WTC11 (cell line): ENCODE results near the gene NPTX1.

Experiments
- ATF1 ChIP-seq: sonication (generic); formaldehyde crosslinking; IDR thresholded peaks from 2 replicates; pipeline ENCODE4 v1.8.1; 2023; ENCODE audit warnings: mild to moderate bottlenecking, moderate library complexity, missing genetic modification reagents
- ATF2 ChIP-seq: sonication (generic); formaldehyde crosslinking; IDR thresholded peaks from 2 replicates; pipeline ENCODE4 v1.8.1; 2022; ENCODE audit warnings: low read depth, missing genetic modification reagents, borderline replicate concordance
- CBFB ChIP-seq: sonication (generic); formaldehyde crosslinking; IDR thresholded peaks from 2 replicates; pipeline ENCODE4 v1.8.1; 2022; ENCODE audit warnings: mild to moderate bottlenecking, low read depth, missing genetic modification reagents
- CTCF ChIP-seq: fragments of 200-600 bp; IDR thresholded peaks from 2 replicates; pipeline ENCODE4 v1.8.0; 2022; ENCODE audit warnings: antibody characterized with exemption
- JUN ChIP-seq: sonication (generic); formaldehyde crosslinking; IDR thresholded peaks from 2 replicates; pipeline ENCODE4 v1.8.0; 2023; ENCODE audit warnings: mild to moderate bottlenecking, missing genetic modification reagents
- MAX ChIP-seq: sonication (generic); formaldehyde crosslinking; IDR thresholded peaks from 2 replicates; pipeline ENCODE4 v1.8.0; 2022; ENCODE audit warnings: mild to moderate bottlenecking, missing genetic modification reagents
- PREB ChIP-seq: sonication (generic); formaldehyde crosslinking; IDR thresholded peaks from 2 replicates; pipeline ENCODE4 v1.8.1; 2022; ENCODE audit warnings: mild to moderate bottlenecking, missing genetic modification reagents, moderate library complexity, borderline replicate concordance
- TEAD1 ChIP-seq: sonication (generic); formaldehyde crosslinking; IDR thresholded peaks from 2 replicates; pipeline ENCODE4 v1.8.0; 2022; ENCODE audit warnings: mild to moderate bottlenecking, missing genetic modification reagents
- TP53 ChIP-seq: sonication (generic); formaldehyde crosslinking; IDR thresholded peaks from 2 replicates; pipeline ENCODE4 v1.8.1; 2023; ENCODE audit warnings: mild to moderate bottlenecking, missing genetic modification reagents

GRCh38 chr17:80421381-80422090, 54.9 kb downstream of the NPTX1 start:
- TF ChIP-seq CTCF (no peak), ATF2 (CRISPR knock-in tag) (no peak), TP53 (CRISPR knock-in tag) (no peak), JUN (CRISPR knock-in tag) (no peak), MAX (CRISPR knock-in tag) (no peak), CBFB (CRISPR knock-in tag) (no peak), ATF1 (CRISPR knock-in tag) (no peak), TEAD1 (CRISPR knock-in tag) (no peak), PREB (CRISPR knock-in tag) (no peak)
